A549 treated with ZK216348 at 1 μM for 4 hours (cell line): ENCODE measurements around the gene CLN3. TPM values are rescaled to one million over a fixed set of nuclear protein-coding genes. Genes with fewer than 3 reads are reported as not detected.

Experiments used
- total RNA-seq: library from RNA; stranded (reverse); fragments of 200-300 nt; extraction: Qiagen RNA extraction; gene quantifications from 5 replicates; pipeline ENCODE4 v1.2.3, GENCODE V29; 2022; ENCODE audit warnings: low read depth

CLN3 gene
- 18.2 to 33.9 TPM (median 33.4 TPM) in 5 replicates for total RNA-seq

GRCh38 chr16:28491970-28492474 is at the start of gene CLN3:
Gene CLN3 (minus strand): TSS chr16:28492074. CDS start chr16:28491759, 315 bp downstream.

GRCh38 chr16:28538733-28539596 is 47.1 kb upstream of the CLN3 start, which contains the start of gene NUPR1:
Gene NUPR1 (minus strand): TSS chr16:28538974. CDS start chr16:28538907, 67 bp downstream.

GRCh38 chr16:28494121-28494851 is 2.4 kb upstream of the CLN3 start, which contains the start of gene APOBR:
Gene APOBR (plus strand): TSS chr16:28494643. CDS start chr16:28494682, 39 bp downstream.

Other genes with a start within 250 kb of the CLN3 start
- 0.17 to 0.45 TPM (median 0.35 TPM) in 5 replicates for gene SBK1, start 199.5 kb downstream of the CLN3 start, total RNA-seq
- gene NPIPB6, start 128.6 kb downstream of the CLN3 start, total RNA-seq = 1.4 to 2.9 TPM (median 1.5 TPM) in 5 replicates
- 54.0 to 95.3 TPM (median 72.8 TPM) in 5 replicates for gene EIF3CL, start 88.2 kb downstream of the CLN3 start, total RNA-seq
- 0.15 to 0.40 TPM (median 0.23 TPM) in 3 of 5 replicates, not detected in the others for gene NPIPB7, start 19.7 kb downstream of the CLN3 start, total RNA-seq
- gene APOBR, start 2.6 kb upstream of the CLN3 start, total RNA-seq = 0.07 to 0.08 TPM (median 0.08 TPM) in 3 of 5 replicates, not detected in the others
- gene IL27, start 14.8 kb upstream of the CLN3 start, total RNA-seq = not detected in 5 replicates
- gene NUPR1, start 46.9 kb upstream of the CLN3 start, total RNA-seq = 11.9 to 21.8 TPM (median 15.3 TPM) in 5 replicates
- 18.3 to 25.2 TPM (median 20.5 TPM) in 5 replicates for gene SGF29, start 61.8 kb upstream of the CLN3 start, total RNA-seq
- gene SULT1A2, start 105.0 kb upstream of the CLN3 start, total RNA-seq = 0.12 TPM in 1 of 5 replicates, not detected in the others
- gene SULT1A1, start 118.0 kb upstream of the CLN3 start, total RNA-seq = 4.8 to 6.1 TPM (median 5.5 TPM) in 5 replicates
- not detected in 5 replicates for gene NPIPB8, start 146.0 kb upstream of the CLN3 start, total RNA-seq
- gene EIF3C, start 219.4 kb upstream of the CLN3 start, total RNA-seq = 260 to 393 TPM (median 359 TPM) in 5 replicates